ENCODE results near the gene NEU1. TPM values are rescaled to one million over a fixed set of nuclear protein-coding genes. Genes with fewer than 3 reads are reported as not detected.
"Not testable (repeated sequence)": the region's sequence is repeated elsewhere in the genome, so short reads cannot be mapped to it uniquely, and the experiment has no call there.

NEU1 gene
- 10 to 100 TPM; 20.5 to 28.4 (median 23.4) TPM for total RNA-seq

GRCh38 chr6:31862344-31863235, at the start of gene NEU1:
TSS of gene NEU1 (minus strand) at chr6:31862821. CDS start at chr6:31862776, 45 bp downstream.
- no peaks in the 10 kb centered on the region for H3K36me3 ChIP-seq
- no peaks in the 10 kb centered on the region for H3K27me3 ChIP-seq
- H3K27ac ChIP-seq, result peak within 1 kb of the TSS; percentile 92 to 95
- H3K4me1 ChIP-seq, result peaks cover 0 to 4% of the 10 kb centered on the region in 2 donors
- H3K4me3 ChIP-seq, result peak within 1 kb of the TSS; percentile 67 to 90
- no peaks in the 10 kb centered on the region for H3K9me3 ChIP-seq
- intact Hi-C loops (cut with DNase I; ENCODE audit: low total_unique reads), result no loop called here
- DNase-seq, result peak; percentile 99 to 100
- TF ChIP-seq POLR2A (IDR thresholded peaks at IDR 0.05) (peak; percentile 97 to 98), CTCF (IDR thresholded peaks at IDR 0.05) (peak in 2 of 4 experiments; percentile 2 to 17)

- TF ChIP-seq POLR2A (IDR thresholded peaks at IDR 0.05) (no peak), CTCF (IDR thresholded peaks at IDR 0.05) (no peak)
- H3K27me3 ChIP-seq, result no peaks in the 10 kb centered on the region
- no peak for DNase-seq
- H3K27ac ChIP-seq, result peak overlapping the region; percentile 69 to 88
- H3K9me3 ChIP-seq, result no peaks in the 10 kb centered on the region
- no peaks in the 10 kb centered on the region for H3K36me3 ChIP-seq
- H3K4me3 ChIP-seq, result no peak overlapping the region
- no peaks in the 10 kb centered on the region for H3K4me1 ChIP-seq
- intact Hi-C loops (cut with DNase I; ENCODE audit: low total_unique reads), result no loop called here
Measured at GRCh38 chr6:31911826-31912585, 49.4 kb upstream of the NEU1 start.

- intact Hi-C loops (cut with DNase I; ENCODE audit: low total_unique reads); H3K9me3 ChIP-seq; DNase-seq; H3K27me3 ChIP-seq; H3K4me3 ChIP-seq; H3K4me1 ChIP-seq; H3K36me3 ChIP-seq: not testable (repeated sequence)
- peak overlapping the region; percentile 29 to 88 for H3K27ac ChIP-seq
Measured at GRCh38 chr6:31909298-31909697, 46.7 kb upstream of the NEU1 start.

- intact Hi-C loops (cut with DNase I; ENCODE audit: low total_unique reads), result no loop called here
- no peak for DNase-seq
Measured at GRCh38 chr6:31908791-31909190, 46.2 kb upstream of the NEU1 start.

GRCh38 chr6:31908255-31908654, 45.6 kb upstream of the NEU1 start:
- intact Hi-C loops (cut with DNase I; ENCODE audit: low total_unique reads); DNase-seq; H3K36me3 ChIP-seq; H3K4me3 ChIP-seq; H3K9me3 ChIP-seq; H3K4me1 ChIP-seq; H3K27me3 ChIP-seq: not testable (repeated sequence)
- H3K27ac ChIP-seq, result peak overlapping the region; percentile 15 to 96

More at GRCh38 chr6:31908791-31909190, 46.2 kb upstream of the NEU1 start:
- no peaks in the 10 kb centered on the region for H3K4me1 ChIP-seq
- TF ChIP-seq POLR2A (IDR thresholded peaks at IDR 0.05), result no peak
- TF ChIP-seq CTCF (IDR thresholded peaks at IDR 0.05), result no peak
- no peaks in the 10 kb centered on the region for H3K27me3 ChIP-seq
- H3K4me3 ChIP-seq, result no peak overlapping the region
- H3K9me3 ChIP-seq, result no peaks in the 10 kb centered on the region
- no peaks in the 10 kb centered on the region for H3K36me3 ChIP-seq
- H3K27ac ChIP-seq, result peak overlapping the region; percentile 29 to 96
